Colon (tissue), 2 donors: ENCODE data around the gene BRD9.
"Not testable (repeated sequence)": the region's sequence is repeated elsewhere in the genome, so short reads cannot be mapped to it uniquely, and the experiment has no call there.

ENCODE experiments used
- FAIRE-seq: peaks from 2 replicates; lab custom pipeline; 2012; peaks lifted over from hg19 to GRCh38; lab: Jason Lieb, UNC
- donor health status: control.
- donor health status: control.

Gene BRD9

GRCh38 chr5:892394-893136 lies at the start of gene BRD9, which contains the start of gene TRIP13:
Gene BRD9 (minus strand): TSS chr5:892801. CDS start chr5:892657, 144 bp downstream.
Gene TRIP13 (plus strand): TSS chr5:892884. CDS start chr5:892999, 115 bp downstream.
- no peak for FAIRE-seq

DNA sequence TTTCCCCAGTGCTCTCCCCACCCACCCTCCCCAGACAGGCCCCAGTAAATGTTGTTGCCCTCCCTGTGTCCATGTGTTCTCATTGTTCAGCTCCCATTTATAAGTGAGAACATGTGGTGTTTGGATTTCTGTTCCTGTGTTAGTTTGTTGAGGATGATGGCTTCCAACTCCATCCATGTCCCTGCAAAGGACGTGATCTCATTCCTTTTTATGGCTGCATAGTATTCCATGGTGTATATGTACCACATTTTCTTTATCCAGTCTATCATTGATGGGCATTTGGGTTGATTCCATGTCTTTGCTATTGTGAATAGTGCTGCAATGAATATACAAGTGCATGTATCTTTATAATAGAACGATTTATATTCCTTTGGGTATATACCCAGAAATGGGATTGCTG lies 48.1 kb upstream of the BRD9 start:
- not testable (repeated sequence) for FAIRE-seq

- no peak for FAIRE-seq
These were observed 46.8 kb upstream of the BRD9 start for GRCh38 chr5:939368-939767.

DNA sequence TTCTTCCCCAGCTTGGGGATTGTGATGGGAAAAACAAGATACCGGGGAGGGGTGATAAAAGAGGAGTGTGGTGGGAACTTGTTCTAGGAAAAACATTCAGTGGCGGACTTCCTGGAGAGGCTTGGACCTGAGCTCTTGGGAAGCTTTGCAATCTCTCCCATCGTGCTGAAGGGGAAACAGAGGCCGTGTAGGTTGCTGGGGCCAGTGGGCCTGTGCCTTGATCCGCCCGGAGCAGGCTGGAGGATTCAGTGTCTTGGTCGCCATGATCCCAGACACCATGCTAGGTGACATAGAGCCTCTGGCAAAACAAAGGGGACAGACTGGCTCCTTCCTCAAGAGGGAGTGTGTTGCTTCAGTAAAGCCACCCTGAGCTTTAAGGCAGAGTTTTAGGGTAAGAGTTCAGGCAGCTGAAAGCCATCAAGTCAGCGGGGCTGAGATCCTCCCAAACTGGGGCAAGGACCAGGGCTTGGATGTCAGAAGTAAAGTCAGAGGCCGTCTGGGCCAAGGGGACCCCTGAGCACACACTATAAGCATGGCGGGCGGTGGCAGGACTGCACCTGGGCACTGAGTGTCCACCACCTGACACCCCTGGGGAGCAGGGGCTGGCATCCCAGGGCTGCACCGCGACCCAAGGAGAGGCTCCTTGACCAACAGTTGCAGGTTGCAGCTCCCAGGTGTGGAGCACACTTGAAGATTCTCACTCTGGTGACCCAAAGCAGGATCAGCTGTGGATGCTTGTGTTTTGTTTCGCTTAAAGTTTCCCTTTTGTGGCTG lies 44.7 kb upstream of the BRD9 start:
- FAIRE-seq = no peak

GRCh38 chr5:936149-937144 lies 43.8 kb upstream of the BRD9 start:
- FAIRE-seq = no peak

GRCh38 chr5:935510-936084 lies 43.0 kb upstream of the BRD9 start:
- no peak for FAIRE-seq

DNA sequence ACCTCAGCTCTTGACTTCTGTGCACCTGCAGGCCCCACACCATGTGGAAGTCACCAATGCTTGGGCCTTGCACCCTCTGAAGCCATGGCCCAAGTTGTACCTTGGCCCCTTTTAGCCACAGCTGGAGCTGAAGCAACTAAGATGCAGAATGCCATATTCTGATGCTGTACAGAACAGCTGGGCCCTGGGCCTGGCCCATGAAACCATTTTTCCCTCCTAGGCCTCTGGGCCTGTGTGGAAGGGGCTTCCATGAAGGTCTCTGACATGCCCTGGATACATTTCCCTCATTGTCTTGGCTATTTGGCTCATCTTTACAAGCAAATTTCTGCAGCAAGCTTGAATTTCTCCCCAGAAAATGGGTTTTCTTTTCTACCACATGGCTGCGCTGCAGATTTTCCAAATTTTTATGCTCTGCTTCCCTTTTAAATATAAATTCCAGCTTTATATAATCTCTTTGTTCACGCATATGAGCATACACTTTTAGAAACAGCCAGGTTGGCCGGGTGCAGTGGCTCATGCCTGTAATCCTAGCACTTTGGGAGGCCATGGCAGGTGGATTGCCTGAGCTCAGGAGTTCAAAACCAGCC lies 41.9 kb upstream of the BRD9 start:
- FAIRE-seq = not testable (repeated sequence)

DNA sequence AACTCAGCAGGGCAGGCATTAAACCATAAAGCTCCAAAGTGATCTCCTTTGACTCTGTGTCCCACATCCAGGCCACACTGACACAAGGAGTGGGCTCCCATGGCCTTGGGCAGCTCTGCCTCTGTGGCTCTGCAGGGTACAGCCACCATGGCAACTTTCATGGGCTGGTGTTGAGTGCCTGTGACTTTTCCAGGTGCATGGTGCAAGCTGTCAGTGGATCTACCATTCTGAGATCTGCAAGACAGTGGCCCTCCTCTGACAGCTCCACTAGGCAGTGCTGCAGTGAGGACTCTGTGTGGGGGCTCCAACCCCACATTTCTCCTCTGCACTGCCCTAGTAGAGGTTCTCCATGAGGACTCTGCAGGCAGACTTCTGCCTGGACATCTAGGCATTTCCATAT lies 41.4 kb upstream of the BRD9 start:
- FAIRE-seq = not testable (repeated sequence)

DNA sequence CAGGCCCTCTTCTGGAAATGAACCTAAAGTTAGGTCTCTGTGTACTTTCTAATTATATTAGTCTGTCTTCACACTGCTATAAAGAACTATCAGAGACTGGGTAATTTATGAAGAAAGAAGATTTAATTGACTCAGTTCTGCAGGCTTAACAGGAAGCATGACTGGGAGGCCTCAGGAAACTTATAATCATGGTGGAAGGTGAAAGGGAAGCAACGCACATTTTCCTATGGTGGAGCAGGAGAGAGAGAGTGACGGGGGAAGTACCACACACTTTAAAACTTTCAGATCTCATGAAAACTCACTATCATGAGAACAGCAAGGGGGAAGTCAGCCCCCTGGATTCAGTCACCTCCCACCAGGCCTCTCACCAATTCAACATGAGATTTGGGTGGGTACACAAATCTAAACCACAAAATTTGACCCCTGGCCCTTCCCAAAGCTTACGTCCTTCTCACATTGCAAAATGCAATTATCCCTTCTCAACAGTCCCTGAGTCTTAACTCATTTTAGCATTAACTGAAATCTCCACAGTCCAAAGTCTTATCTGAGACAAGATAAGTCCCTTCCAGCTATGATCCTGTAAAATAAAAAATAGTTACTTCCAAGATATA lies 40.8 kb upstream of the BRD9 start:
- no peak for FAIRE-seq

- no peak for FAIRE-seq
These were observed 40.1 kb upstream of the BRD9 start for GRCh38 chr5:932628-933250.

DNA sequence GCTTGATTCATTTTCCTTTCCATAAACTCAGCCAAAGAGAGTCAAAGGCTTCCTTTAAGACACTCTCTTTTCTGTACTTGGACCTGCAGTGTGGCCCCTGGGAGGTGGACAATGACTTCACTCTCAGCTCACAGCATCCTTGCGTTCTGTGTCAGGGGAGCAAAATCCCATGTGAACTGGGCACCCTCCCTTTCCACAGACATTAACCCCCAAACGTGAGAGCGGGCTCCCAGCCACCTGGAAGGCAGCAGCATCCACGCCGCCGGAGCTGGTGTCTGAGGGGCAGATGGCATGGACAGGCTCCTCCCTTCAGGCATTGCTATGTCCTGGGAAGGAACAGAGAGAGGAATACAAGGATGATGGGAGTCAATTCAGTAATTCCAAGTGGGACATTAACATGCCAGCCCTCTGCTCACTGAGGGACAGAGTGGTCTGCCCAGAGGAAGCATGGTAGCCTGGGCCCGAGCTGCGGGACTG lies 39.6 kb upstream of the BRD9 start:
- FAIRE-seq = no peak

- no peak for FAIRE-seq
These were observed 39.1 kb upstream of the BRD9 start for GRCh38 chr5:931570-932145.

DNA sequence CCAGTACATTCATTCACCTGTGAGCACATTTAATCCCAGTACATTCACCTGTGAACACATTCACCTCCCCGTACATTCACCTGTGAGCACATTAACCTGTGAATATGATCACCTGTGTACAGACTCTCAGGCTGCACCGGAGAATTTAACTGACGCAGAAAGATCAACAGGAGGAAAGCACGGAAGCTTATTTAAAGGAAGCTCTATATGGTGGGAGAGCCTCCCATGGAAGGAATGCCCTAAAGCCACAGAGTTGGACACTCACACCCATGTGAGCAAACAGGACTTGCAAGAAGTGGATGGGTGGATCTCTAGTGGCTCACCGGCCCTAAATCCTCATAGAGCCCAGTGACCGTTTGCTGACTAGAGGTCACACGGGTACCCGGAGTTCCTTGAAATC lies 38.3 kb upstream of the BRD9 start:
- no peak for FAIRE-seq

- no peak for FAIRE-seq
These were observed 37.0 kb upstream of the BRD9 start for GRCh38 chr5:929596-929995.

DNA sequence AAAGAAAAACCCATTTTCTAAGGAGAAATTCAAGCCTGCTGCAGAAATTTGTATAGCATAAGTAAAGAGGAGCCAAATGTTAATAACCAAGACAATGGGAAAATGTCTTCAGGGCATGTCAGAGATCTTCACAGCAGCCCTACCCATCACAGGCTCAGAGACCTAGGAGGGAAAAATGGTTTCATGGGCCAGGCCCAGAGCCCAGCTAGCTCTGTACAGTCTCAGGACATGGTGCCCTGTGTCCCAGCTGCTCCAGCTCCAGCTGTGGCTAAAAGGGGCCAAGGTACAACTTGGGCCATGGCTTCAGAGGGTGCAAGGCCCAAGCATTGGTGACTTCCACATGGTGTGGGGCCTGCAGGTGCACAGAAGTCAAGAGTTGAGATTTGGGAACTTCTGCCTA lies 36.6 kb upstream of the BRD9 start:
- not testable (repeated sequence) for FAIRE-seq

DNA sequence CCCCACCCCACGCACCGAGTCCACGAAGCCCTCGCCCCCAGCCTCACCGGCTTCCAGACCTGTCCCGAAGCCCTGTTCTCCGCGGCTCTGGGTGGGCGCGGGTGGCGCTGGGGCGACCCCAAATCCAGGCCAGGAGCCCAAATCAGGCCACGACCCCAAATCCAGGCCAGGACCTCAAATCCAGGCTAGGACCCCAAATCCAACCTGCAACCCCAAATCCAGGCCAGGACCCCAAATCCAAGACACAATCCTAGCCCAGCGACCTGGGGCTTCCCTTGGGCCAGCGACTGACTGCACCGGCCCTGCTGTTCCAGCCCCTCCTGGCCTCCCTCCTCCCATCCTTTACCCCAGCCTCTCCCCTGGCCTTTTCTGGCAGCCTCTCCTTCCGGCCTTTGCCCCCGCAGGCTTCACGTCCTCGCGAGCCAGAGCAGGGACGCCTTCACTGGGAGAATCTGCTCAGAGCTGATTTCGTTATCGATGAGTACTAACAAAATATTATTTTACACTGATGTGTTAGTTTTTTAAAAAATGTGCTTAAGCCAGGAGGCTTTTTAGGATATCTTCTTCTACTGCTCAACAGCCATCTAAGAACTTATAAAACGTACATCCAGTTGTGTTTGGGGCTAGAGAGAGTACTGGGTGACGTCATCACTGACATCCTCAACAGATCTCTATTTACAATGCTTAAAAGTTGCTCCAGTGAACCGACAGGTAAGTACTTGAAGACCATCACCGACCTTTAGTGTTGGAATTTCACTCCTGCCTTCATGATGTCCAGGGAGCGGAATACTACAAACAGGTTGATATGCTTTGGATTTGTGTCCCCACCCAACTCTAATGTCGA lies 34.8 kb upstream of the BRD9 start:
- no peak for FAIRE-seq

- no peak for FAIRE-seq
These were observed 34.0 kb upstream of the BRD9 start for GRCh38 chr5:926417-927171.

GRCh38 chr5:923281-923873 lies 30.8 kb upstream of the BRD9 start:
- no peak for FAIRE-seq
